Measurements from ENCODE around the gene PNMT. TPM values are rescaled to one million over a fixed set of nuclear protein-coding genes. Genes with fewer than 3 reads are reported as not detected.

Gene PNMT
- total RNA-seq, 1 experiment from 2014 or later: 2.4 TPM

- ChIA-PET POLR2A (no interaction called here), CTCF (interaction anchor here (0.6 to 2.8 kb wide), 2 partner anchors 22 to 34 kb away, joined by 3 to 12 read pairs; no protein-coding TSS in a partner anchor)
- peaks cover 11% of the 10 kb centered on the region; the same call in 1 of the 2 replicates for H3K4me1 ChIP-seq (ENCODE audit: control insufficient read depth, insufficient read depth, low read length)
- in situ Hi-C loops (cut with HindIII; ENCODE audit: low pct_unique_long_range_greater_than_20kb, low sequenced_read_pairs): no loop called here
- no TSS peak for BruUV-seq (replicated peaks)
- no peak overlapping the region for H3K27ac ChIP-seq (ENCODE audit: low read length)
- no peak for ATAC-seq
- H3K9me3 ChIP-seq (ENCODE audit: control insufficient read depth, insufficient read depth, low read depth, low read length): no peaks in the 10 kb centered on the region
- no peak for TF ChIP-seq REST (IDR thresholded peaks at IDR 0.05; ENCODE audit: insufficient read depth in 1 of 2, low read depth in 2 of 2, low read length in 1 of 2)
- TF ChIP-seq SIN3A (IDR thresholded peaks at IDR 0.05; ENCODE audit: borderline replicate concordance, insufficient read depth, low read depth, low read length): no peak
- TF ChIP-seq POLR2AphosphoS5 (IDR thresholded peaks at IDR 0.05; ENCODE audit: low read depth, low read length): no peak
- no peak for TF ChIP-seq CTCF (IDR thresholded peaks at IDR 0.05)
- no peak for TF ChIP-seq TCF7L2 (IDR thresholded peaks at IDR 0.05; ENCODE audit: low read depth, low read length)
- H3K27me3 ChIP-seq (ENCODE audit: control insufficient read depth, insufficient read depth, low read length): no peaks in the 10 kb centered on the region
- no peak for DNase-seq (ENCODE audit: low read depth, low spot score)
- H3K36me3 ChIP-seq (ENCODE audit: control insufficient read depth, insufficient read depth, low read length): no peaks in the 10 kb centered on the region
- H3K4me3 ChIP-seq (ENCODE audit: low read depth in 2 of 2, low read length in 2 of 2): no peak overlapping the region
- intact Hi-C loops (cut with micrococcal nuclease; ENCODE audit: unreplicated experiment): no loop called here
Measured at GRCh38 chr17:39655105-39655504, 13.1 kb upstream of the PNMT start.

GRCh38 chr17:39658346-39658745 lies 9.9 kb upstream of the PNMT start:
- Histone ChIP-seq H3K36me3 (ENCODE audit: control insufficient read depth, insufficient read depth, low read length) (no peaks in the 10 kb centered on the region), H3K4me3 (ENCODE audit: low read depth in 2 of 2, low read length in 2 of 2) (no peak overlapping the region), H3K9me3 (ENCODE audit: control insufficient read depth, insufficient read depth, low read depth, low read length) (no peaks in the 10 kb centered on the region), H3K27me3 (ENCODE audit: control insufficient read depth, insufficient read depth, low read length) (no peaks in the 10 kb centered on the region), H3K27ac (ENCODE audit: low read length) (no peak overlapping the region), H3K4me1 (ENCODE audit: control insufficient read depth, insufficient read depth, low read length) (peaks cover 6% of the 10 kb centered on the region)
- in situ Hi-C loops (cut with HindIII; ENCODE audit: low pct_unique_long_range_greater_than_20kb, low sequenced_read_pairs): no loop called here
- BruUV-seq (replicated peaks): no TSS peak
- ChIA-PET POLR2A (no interaction called here), CTCF (no interaction called here)
- DNase-seq (ENCODE audit: low read depth, low spot score): no peak
- TF ChIP-seq REST (IDR thresholded peaks at IDR 0.05; ENCODE audit: insufficient read depth in 1 of 2, low read depth in 2 of 2, low read length in 1 of 2) (no peak), SIN3A (IDR thresholded peaks at IDR 0.05; ENCODE audit: borderline replicate concordance, insufficient read depth, low read depth, low read length) (no peak), POLR2AphosphoS5 (IDR thresholded peaks at IDR 0.05; ENCODE audit: low read depth, low read length) (no peak), CTCF (IDR thresholded peaks at IDR 0.05) (no peak), TCF7L2 (IDR thresholded peaks at IDR 0.05; ENCODE audit: low read depth, low read length) (no peak)
- intact Hi-C loops (cut with micrococcal nuclease; ENCODE audit: unreplicated experiment): no loop called here
- no peak for ATAC-seq
